Stimulated activated CD8-positive, alpha-beta memory T cell treated with anti-CD3 and anti-CD28 coated beads, Interleukin-7, amount 100 ng/mL, for 24 hours (primary cell): Measurements from ENCODE around the gene GART.
"Not testable (repeated sequence)": the region's sequence is repeated elsewhere in the genome, so short reads cannot be mapped to it uniquely, and the experiment has no call there.

Experiments used
- DNase-seq: peaks from one replicate; pipeline ENCODE4 v3.0.0-alpha.2; 2020; ENCODE audit warnings: low read depth

The GART gene

DNA sequence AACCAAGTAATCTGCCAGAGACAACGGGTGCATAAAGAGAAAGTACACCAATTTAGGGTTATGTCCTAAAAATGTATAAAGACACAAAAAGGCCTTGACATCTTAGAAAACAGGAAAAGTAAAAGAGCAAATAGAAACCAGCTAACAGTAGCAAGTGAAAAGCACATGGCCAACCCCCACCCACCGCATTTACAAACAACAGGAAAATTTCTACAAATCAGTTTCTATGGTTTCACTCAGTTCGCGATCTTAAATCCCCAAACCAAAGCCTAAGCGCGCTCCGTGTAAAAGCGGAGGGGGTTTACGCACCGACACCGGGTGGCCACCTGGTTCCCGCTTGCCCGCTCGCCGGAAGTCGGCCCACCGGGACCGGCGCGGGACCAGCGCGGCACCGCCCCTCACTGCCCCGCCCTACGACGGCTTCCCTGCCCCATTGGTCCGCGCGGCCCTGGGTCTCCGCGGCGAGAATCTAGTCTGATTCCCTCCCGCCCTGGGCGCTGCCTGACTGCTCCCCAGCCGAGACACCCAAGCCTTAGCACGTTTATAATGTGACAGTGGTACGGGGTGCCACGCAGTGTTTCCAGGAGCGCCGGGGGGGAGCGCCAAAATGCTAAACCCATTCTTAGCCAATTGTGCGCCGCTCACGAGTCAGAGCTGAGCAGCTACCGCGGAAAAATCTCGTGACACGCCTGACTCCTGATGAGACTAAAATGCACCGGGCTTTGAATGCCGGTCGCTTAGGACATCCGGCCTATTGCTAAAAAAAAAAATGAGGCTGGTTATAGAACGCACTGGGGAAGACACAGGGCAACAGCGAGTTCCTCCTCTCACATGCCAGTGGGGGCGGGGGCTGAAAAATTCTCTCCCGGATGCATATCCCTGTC, at the start of gene GART:
Gene GART, minus strand, starts transcription at position 362 of the 884 bp plus-strand sequence. CDS start 2,802 bp downstream, outside the sequence.
- peak; percentile 76 for DNase-seq

DNA sequence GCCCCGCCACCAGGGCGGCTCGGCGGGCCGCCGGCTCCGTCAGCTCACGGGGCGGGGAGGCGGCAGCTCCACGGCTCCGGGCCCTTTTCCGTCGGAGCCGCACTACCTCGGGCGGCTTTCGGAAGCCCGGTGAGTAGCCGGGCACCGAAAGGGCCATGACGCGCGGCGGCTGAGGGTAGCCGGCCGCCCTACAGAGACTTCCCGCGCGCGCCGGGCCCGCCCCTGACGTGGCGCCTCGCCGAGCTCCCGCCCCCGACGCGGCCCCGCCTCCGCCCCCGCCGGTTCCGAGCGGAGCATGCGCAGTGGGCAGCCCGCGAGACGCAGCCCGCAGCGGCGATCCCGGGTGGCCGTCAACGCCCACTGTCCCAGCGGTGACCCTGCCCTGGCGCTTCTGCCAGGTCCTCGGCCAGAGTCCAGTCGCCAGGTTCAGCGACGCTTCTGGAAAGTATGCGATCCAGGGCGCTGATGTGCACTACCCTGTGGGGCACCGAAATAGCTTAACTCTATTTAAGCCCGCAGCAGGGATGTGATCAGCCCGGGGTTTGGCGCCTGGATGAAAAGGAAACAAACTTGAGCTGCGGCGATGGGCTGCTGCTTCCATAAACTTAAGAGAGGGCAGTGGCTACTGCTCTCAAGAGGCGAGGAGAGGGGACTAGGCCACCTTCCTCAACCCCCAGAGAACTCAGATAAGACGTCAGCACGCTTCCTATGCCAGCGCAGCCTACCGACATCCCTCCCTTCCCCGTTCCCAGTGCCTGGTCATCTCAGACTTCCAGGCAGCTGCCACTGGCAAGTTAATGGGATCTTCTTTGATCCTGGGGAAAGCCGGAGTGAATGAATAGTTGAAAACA, 46.8 kb upstream of the GART start, which contains the start of gene DONSON:
Gene DONSON, minus strand, starts transcription at position 200 of the 851 bp plus-strand sequence. Its CDS starts 43 bp downstream, at position 157.
- DNase-seq: peak; percentile 79

DNA sequence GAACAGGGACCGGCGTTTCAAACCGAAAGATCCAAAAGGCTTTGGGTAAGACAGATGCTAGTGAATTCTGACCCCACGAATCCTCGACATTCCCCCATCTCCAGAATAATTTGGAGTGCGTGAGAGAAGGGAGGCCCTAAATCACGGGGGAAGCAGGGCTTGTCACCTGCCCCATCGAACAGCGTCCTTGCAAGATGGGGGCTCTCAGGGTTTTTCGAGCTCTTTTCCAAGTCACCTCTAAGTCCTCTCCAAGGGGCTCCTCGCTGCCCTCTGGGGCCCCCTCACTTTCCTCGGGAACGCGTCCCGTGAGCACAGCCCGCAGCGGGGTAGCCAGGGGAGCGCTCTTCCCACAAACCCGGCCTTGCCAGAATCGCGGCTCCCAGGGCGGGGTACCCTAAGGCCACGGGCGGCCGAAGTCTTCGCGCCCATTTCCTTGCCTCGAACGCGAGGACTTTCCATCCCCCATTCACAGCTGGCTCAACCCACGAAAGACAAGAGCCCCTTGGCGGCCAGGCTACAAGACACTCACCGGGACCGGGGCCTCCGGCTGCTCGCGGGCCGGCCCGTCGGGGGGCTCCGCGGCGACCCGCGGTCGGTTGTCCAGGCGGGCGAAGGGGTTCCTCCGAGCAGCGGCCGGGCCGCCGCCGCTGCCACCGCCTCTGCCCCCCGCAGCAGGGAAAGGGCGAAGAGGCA, 46.0 kb upstream of the GART start:
- no peak for DNase-seq

DNA sequence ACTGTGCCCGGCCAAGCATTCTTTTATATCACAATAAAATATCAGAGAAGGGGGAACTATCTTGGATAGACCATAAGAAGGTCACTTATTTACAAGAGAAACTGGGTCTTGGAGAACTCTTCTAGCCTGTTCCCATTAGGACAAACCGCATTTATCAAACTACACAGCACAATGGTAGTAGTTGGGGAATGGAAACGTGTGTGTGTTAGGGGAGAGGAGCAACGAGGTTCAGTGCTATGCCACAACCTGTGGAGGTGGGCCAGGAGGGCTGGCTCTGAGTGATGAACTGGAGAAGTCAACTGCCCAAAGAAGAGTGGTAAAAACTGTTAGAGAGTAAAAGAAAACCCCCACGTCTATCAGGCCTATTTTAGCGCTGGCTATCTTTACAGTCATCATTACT, 45.0 kb upstream of the GART start:
- no peak for DNase-seq

DNA sequence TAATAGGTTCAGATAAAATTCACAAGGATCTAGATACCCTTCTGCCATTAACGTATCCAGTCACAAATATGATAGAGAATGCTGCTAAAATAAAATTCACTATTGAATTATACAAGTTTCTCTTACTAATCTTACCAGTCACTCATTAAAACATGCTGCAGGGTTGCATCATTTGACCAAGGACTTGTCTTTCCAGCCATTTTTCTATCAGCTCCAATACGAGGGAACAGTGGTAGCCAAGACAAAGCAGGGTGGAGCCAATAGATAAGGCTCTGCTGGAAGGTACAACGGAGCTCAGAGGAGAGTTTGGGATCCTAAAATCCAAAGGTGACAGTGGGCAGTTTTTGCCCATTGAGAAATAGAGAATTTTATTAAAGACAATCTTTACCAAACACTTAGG, 42.5 kb upstream of the GART start:
- no peak for DNase-seq

DNA sequence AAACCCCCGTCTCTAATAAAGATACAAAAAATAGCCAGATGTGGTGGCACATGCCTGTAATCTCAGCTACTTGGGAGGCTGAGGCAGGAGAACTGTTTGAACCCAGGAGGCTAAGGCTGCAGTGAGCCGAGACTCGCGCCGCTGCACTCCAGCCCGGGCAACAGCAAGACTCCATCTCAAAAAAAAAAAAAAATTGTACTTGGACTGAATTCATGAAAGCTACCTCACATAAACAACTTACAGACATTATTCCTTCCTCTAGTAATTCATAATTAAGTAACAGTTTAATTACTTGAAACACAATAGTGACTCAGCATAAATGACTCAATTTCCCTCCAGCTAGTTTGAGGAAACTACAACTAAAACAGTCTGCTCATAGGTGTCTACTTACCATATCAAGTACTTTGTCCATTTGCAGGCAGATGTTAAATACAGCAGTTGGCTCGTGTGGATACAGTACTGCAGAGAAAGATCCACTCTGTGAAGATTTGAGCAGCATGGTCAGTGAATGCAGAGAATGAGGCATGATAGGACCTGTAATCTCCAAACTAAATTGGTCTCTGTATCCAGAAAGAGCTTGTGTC, 37.1 kb upstream of the GART start:
- no peak for DNase-seq

DNA sequence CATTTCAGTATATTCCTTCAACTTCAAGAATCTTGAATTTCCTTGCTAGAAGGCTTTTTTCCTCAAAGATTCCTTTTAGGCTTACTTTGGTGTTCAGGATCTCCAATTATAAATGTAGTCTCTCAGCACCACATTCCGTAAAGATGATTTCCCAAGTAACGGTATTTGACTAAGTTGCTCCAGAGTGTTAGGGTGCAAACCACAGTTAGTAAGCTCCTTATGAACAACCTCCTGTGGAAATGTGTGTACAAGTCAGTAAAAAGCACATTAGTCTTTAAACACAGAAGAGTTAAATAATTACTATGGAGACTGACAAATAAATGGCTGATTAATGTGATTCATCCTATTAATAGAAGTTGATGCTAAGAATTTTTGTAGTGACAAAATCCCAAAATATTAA, 36.3 kb upstream of the GART start:
- DNase-seq: no peak

DNA sequence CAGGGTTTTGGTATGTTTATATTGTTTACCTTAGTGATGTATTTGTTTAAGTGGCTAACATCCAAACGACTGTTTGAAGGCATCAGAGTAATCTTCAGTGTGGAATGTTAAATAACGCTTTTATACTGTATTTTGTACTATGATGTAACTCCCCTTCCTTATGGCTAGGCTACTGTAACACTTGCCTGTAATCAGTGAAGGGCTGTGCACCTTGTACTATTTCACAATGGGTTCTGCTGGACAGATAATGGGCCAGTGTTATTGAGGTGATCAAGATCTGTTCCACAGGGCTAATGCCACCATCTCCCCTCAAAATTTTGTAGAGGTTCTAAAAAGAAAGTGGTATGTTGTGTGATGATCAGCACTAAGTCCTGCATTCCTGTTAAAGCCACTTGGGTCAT, 34.8 kb upstream of the GART start:
- DNase-seq: not testable (repeated sequence)

DNA sequence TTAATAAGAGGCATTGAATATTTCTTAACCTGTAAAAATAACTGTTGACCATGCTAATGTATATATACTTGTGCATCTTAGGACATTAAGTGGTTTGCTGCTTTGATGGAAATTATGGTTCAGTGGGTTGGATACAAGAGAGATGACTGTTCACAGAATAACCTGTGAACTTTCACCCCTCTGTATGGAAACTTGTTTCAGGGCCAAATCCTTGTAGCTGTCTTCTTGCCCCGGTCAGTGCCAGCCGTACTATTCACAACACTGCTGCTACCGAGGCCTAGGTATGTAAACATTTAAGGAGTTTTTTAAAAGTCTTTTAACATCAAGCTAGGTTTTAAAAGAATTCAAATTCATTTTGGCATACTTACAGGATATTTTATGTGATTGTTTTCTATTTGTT, 30.4 kb upstream of the GART start:
- no peak for DNase-seq

DNA sequence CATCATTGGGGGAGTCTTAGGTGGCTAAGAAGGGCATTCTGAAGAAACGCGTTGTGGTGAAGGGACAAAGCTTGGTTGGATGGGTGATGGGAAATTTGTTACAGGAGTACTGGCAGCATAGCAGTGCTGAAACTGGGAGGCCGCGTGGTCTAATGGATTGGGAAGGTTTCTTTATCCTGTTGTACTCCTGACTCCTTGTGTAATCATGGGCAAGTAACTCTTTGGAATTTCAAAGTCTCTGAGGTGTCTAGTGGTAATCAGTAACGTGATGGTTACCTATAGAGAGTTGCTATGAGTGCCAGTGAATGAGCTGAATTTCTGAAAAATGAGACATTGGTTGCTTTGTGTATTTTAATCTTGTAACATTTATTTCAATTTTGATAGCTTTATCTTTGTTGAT, 28.1 kb upstream of the GART start:
- DNase-seq: no peak

DNA sequence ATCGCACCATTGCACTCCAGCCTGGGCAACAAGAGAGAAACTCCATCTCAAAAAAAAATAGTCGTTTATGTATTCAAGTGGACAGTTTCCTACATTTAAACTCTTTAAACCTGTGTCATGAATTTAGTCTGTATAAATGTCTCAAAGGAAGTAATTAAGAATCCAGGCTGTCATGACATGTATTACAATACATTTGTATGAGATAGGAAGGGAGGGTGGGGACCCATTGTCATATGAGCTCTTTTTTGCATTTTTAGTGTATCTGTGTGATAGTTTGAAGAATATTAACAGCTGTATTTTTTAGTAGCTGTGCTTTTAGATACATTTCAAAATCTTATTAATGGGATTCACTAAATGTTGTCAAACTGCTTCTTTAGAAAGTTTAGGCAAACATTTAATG, 26.5 kb upstream of the GART start:
- no peak for DNase-seq

DNA sequence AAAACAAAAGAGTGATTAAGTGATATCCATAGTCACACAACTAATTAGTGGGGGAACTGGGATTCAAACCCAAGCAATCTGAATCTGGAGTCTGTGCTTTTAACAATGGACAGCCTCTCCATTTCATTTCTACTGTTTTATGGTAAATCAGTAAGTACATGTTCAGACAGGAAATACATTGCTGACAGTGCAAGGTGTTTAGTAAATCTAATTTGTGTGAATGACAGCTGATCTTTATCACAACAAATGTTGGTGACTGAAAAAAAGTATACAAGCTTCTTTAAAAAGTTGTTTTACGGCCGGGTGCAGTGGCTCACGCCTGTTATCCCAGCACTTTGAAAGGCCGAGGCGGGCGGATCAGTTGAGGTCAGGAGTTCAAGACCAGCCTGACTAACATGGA, 26.0 kb upstream of the GART start:
- DNase-seq: no peak

DNA sequence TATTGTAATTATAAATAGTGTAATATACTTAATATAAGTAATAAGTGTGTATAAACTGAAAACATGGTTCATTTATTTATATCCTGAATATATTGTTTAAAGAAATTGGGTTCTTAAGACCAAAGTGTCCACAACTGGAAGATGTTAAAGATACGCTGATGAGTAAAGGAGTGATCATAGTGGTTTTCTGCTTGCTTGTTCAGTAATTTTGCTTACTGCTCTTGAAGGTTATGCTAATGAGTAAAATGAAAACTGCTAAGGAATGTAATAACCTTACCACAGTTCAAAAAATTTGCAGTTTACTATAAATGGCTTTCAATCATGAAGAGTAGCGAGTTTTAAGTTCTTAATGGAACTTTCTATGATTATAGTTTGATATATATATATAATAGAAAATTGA, 24.6 kb upstream of the GART start:
- no peak for DNase-seq

DNA sequence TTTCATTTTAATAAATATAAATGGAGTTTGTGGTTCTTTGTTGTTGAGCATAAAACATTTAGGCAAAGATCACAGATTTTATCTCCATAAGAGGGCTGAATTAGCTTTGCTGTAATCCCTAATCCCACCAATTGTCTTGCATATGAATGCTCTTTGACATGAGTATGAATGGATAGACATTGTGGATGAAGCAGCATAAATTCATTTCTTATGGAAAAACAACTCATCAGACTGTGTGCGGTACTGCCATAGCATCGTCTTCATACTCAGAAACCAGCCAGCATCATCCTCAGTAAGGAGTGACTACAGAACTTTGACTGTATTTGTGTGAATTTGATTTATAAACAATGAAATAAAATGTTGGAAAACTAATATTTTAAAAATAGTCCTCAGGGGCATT, 20.5 kb upstream of the GART start:
- no peak for DNase-seq

DNA sequence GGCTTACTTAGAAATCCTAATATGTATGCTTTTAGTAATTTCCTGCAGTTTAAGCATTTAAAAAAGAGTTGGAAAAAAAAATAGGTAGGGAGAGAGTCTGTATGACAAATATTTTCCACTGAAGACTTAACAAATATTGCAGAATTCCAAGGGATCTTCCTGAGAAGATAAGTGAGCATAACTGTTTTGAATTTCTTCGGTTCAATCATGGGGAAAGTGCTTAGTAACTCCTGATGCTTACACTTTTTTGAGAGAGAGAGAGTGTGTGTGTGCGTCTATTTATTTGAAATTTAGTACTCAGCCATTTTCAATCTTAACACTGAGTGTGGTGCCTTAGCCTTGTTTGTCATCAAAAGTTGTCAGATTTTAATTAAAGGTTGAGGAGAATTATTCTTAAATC, 19.5 kb upstream of the GART start:
- no peak for DNase-seq

DNA sequence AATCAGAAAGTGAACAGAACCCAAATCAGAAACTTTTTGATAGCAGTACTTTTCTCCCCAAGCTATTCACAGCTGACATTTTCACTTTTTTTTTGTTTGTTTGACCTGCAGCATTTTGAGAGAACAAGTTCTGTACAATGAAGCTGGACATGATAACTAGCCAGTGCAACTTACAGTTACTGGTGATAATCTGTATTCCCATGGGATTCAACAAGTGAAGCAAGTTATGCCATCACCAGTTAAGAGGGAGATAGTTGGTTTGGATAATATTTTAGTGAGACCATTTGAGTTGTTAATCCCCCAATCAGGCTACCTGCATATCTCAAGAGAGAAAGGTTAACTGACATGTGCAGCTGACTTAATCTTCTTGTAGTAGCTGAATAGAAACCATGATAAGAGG, 19.0 kb upstream of the GART start:
- no peak for DNase-seq

DNA sequence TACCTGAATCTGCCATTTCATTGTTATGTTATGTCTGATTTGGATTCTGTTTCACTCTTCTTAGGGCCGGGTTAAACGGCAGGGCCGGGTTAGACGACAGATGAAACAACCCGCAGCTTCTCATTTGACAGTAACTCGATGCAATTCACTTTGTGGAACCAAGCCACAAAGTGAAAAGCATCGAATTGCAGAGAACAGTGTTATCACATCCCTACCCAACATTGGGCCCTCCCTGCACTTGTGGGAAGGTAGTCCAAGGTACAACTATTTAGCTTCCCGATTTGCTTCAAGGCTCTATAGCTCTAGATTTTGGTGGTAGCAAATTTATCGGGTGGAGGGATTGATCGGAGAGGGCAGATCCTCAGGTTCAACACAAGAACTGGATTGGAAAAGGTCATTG, 17.9 kb upstream of the GART start:
- DNase-seq: no peak

DNA sequence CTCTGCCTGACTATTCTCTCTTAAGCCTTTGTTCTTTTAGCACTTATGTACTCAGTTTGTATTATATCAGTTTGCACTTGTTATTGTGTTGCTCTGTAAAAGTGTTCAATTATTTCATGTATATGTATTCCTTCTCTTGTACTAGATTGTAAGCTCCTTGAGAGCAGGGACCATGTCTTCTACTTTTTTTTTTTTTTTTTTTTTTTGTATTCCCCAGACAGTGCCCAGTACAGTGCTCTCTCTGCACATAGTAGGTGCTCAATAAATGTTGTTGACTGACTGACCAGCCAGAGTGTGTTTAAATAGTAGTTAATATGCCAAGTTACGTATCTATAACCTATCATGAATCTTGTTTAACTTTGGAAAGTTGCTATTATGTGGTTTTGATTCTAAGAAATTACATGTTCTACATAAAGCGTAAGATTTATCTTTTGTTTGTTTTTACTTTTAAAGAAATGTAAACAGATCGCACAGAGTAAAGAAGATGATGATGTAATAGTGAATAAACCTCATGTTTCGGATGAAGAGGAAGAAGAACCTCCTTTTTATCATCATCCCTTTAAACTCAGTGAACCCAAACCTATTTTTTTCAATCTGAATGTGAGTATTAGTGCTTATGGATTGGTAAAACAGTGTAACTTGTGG, 17.0 kb upstream of the GART start:
- DNase-seq: no peak

DNA sequence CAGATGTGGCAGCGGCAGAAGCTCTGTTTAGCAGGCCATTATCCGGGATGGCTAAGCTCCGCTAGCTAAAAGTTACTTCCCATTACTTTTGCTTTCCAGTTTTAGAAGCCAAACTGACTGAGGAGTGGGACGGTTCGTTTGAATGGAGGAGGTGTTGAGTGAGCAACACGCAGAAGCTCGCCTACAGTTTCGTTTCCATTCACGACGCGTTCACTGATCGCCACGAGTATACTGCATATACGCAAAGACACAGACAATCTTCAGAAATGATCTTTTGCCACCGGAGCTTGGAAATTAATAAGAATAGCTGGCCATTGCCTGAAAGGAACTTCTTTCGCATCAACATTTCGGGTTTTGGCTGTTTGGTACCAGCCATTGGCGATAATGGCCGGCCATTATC, 15.5 kb upstream of the GART start:
- no peak for DNase-seq

DNA sequence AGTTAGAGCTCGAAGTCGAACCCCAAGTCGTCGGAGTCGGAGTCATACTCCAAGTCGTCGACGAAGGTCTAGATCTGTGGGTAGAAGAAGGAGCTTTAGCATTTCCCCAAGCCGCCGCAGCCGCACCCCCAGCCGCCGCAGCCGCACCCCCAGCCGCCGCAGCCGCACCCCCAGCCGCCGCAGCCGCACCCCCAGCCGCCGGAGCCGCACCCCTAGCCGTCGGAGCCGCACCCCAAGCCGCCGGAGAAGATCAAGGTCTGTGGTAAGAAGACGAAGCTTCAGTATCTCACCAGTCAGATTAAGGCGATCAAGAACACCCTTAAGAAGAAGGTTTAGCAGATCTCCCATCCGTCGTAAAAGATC, 13.0 kb upstream of the GART start:
- no peak for DNase-seq

DNA sequence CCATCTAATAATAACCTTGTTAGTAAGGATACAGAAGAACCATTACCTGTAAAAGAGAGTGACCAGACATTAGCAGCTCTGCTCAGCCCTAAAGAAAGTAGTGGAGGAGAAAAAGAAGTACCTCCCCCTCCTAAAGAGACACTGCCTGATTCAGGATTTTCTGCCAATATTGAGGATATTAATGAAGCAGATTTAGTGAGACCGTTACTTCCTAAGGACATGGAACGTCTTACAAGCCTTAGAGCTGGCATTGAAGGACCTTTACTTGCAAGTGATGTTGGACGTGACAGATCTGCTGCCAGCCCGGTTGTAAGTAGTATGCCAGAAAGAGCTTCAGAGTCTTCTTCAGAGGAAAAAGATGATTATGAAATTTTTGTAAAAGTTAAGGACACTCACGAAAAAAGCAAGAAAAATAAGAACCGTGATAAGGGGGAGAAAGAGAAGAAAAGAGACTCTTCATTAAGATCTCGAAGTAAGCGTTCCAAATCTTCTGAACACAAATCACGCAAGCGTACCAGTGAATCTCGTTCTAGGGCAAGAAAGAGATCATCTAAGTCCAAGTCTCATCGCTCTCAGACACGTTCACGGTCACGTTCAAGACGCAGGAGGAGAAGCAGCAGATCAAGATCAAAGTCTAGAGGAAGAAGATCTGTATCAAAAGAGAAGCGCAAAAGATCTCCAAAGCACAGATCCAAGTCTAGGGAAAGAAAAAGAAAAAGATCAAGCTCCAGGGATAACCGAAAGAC, 12.5 kb upstream of the GART start:
- no peak for DNase-seq
